Endometrium (tissue), 2 donors: ENCODE results near the gene GAREM2.
"Not testable (repeated sequence)": the region's sequence is repeated elsewhere in the genome, so short reads cannot be mapped to it uniquely, and the experiment has no call there.

Experiments
- FAIRE-seq: peaks from 2 replicates; lab custom pipeline; 2012; peaks lifted over from hg19 to GRCh38; lab: Jason Lieb, UNC
- donor health status: control.
- donor health status: control.

Gene GAREM2

DNA sequence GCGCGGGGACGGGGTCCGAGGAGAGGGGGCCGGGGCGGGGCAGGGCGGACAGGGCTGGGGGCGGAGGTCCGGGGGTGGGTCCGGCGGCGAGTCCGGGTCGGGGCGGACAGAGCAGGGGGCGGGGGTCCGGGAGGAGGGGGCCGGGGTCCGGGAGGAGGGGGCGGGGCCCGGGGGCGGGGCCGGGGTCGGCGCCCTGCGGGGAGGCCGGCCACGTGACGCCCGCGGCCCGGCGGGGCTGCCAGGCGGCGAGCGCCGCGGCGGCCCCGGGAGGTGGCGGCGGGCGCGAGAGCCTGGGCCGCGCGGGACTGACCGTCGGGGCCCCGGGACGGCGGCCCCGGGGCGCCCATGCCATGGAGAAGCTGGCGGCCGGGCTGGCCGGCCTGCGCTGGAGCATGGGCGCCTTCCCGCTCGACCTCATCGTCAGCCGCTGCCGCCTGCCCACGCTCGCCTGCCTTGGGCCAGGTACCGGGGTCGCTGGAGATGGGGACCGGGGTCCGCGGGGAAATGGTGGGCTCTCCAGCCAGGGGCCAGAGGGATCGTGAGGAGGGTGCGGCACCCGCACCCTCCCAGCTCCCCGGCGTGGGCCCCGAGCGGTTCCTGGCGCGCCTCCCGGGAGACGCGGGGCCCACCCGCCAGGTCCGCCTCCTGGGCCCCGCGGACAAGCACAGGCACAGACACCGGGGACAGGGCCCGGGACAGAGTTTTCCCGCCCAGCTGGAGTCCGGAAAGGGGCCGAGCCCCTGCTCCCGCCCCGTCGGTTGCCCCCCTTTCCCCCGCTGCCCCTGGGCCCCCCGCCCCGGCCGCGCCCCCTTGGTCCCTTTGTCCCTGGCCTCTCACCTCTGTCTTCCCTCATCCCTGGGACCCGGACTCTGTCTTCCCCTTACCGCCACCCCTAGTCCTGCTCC, at the start of gene GAREM2:
GAREM2 (plus strand) TSS at position 218 of the 905 bp plus-strand sequence; CDS start at position 351, 133 bp downstream.
- no peak for FAIRE-seq

DNA sequence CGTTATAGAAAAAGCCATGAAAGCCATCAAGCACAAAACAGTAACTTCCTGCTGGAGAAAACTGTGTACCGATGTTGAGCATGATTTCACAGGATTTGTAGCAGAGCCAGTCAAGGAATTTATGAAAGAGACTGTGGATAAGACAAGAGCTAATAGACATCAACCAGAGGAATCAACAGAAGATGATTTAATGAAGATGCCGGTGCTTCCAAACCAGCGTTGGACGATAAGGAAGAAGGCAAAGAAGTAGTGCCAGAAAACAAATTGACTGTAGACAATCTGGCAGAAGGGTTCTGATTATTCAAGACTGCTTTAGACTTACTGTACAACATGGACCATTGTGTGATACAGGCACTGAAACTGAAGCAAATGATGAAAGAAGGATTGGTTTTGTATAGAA, 49.5 kb upstream of the GAREM2 start:
- FAIRE-seq: no peak

DNA sequence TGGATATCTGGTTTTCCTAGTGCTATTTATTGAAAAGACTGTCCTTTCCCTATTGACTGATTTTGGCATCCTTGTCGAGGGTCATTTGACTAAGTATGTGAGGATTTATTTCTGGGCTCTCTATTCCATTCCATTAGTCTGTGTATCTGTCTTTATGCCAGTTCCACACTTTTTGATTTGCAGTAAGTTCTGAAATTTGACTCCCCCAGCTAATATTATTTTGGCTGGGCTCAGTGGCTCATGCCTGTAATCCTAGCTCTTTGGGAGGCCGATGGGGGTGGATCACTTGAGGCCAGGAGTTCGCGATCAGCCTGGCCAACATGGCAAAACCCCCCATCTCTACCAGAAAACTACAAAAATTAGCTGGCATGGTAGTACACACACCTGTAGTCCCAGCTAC, 46.8 kb upstream of the GAREM2 start:
- FAIRE-seq: no peak

DNA sequence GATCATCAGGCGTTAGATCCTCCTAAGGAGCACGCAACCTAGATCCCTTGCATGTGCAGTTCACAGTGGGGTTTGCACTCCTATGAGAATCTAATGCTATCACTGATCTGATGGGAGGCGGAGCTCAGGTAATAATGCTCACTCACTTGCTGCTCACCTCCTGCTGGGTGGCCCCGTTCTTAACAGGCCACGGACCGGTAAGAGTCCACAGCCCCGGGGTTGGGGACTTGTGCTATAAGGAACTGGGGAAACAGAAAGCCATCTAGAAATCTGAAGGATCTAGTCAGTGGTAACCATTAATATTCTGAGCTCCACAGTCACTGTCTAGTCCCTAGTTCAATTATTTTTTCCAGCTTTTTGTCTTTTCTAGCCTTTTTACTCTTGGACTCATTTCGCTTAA, 44.7 kb upstream of the GAREM2 start:
- no peak for FAIRE-seq

DNA sequence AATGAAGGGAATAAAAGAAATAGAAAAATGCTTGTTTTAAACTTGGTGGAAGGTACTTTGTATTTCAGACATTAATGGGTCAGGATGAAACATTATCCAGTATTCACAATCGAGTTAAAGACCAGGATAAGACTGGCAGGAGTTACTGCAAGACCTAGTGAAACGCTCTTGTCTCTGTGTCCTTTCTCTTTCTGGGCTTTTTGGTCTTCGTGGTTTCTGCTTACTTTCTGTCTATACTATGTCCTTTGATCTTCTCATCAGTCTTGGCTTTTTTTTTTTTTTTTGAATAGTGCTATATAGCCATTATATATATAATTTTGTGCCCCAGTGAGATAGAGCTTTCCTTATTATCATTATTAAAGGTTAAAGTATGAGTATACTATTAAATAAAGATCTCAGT, 42.1 kb upstream of the GAREM2 start:
- no peak for FAIRE-seq

DNA sequence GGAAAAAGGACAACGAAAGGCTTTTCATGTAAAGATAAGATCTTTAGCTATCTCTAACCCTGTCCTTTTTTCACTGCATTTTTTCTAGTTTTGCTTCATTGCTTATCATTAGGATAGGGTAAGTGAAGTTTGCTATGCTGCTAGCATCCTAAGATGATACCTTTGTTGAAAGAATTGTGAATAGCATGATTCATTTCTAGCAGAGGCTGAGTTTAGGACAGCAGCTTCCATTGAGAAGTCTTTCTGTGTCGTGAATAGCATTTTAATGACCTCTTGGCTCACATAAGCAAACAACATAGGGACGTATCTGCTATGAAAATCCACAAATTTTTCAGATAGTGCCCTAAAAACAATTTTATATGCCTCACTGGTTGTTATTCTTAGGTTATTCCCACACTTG, 36.4 kb upstream of the GAREM2 start:
- no peak for FAIRE-seq

DNA sequence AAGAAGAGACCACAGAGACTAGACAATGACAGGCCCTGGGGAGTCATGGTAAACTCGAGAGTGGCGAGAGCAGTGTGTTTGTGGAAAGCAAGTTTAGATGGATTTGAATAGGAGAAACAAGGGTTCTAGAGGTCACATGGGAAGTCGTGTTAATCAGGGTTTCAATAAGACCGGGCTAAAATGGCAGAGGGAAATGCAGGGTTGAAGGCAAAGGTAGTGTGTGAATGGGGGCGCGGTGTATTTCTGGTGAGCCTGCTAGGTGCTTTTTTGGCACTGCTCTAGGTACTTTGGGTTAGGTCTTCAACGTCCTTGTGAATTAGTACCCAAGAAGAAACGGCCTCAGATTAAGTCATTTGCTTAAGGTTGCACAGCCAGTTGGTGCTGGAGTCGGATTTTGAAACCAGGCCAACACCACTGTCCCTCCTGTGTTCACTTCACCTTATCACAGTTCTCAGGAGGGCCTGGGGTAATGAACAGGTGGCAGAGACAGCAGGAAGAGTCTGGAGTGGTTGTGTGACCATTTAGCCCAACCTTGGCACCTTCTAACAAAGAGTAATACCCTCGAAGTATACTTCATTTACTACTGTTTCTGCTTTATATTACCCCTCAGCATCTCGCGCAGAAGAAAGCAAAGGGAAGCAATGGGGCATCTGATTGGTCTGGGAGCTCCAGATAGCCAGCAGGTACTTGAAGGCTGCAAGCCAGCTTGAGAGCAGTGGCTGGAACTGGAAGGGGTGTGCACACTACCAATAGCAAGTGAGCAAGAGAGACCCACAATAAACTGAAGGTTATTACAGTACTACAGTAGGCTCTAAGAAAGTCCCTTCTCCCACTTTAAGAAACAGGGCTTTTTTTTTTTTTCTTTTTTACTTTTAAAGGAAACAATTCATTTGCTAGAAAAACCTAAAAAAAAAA, 33.4 kb upstream of the GAREM2 start:
- no peak for FAIRE-seq

DNA sequence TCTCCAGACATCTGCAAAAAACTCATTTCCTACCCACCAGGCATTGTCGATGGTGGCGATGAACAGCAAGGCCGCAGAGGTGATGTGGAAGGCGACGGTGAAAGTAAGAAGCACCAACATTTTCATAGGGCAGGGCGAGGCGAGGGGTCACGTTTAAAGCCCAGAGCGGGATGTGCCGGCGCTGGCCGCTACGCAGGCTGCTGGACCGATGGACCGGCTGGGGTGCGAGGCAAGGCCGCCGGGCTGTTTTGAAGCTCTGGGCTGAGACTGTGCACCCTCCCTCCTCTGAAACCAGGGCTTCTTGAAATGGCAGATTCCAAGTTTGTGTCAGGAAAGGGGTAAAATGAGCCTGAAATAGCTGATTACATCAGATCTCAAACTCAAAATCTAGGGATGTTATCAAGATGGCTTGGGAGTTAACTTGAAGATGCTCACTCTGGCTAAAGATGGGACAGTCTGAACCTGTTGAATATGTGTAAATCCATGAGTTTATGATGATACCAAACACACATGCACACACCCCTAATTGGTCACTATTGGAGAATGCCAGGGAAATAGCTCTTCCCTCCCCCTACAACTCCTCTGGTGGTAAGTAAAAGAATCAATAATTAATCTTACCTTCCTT, 31.6 kb upstream of the GAREM2 start:
- no peak for FAIRE-seq

DNA sequence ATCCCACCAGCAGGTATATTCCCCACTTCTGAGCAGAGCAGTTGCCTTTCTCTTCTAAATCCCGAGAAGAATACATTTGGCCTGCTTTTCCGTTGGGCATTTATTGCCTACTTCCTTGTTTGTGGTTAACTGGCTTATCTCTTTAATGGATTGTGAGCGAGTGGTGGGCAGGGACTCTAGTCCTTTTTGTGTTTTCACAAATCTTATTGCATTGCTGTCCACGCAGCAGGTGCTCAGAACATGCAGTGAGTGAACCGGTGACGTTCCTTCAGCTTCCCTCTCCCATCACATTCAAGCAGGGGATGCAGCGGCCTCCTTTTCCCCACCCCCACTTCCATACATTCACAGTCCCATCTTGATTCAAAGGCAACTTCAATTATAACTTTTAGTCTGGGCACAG, 28.9 kb upstream of the GAREM2 start:
- FAIRE-seq: no peak

DNA sequence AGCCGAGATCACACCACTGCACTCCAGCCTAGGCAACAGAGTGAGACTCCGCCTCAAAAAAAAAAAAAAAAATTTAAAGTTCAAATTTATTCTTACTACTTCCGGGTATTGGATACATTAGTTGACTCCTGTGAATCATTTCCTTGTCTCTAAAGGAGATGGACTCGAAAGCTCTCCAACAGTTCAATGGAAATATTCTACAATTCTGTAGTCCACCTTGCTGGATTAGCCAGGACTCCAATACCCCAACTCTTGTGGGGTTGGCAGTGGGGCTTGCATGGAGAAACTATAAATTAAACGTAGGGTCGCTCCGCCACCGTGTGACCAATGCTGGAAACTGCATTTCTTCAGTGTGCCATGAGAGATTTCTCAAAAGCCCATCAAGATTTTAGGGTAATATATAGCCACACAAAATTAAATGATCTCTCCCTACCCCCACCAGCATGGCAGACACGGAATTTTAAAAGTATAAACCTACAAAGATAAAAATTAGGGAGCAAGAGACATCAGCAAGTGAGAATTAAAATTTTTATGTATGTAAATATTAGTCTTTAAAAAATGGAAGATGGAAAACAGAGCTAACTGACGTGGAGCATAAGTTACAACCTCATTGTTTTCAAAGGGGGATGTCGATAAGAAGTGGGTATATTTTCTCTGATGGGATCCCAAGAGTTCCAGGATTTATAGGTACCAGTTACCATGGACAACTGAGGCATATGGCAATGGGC, 27.8 kb upstream of the GAREM2 start:
- FAIRE-seq: no peak

DNA sequence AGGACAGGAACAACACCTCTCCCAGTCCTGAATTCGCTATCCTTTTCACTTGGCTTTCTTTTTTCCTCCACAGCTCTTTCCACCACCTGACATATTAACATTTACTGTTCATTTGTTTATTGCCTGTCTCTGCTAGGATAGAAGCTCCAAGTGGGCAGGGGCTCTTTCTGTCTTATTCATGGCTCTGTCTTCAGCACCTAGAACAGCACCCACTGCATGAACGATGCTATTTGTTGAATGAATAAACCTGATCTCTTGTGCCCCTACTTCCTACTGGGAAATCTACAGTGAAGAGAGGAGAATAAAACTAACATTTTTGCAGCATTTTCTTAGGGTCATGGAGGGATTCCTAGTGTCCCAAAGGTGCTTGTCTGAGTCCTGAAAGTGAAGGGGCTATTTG, 24.4 kb upstream of the GAREM2 start:
- no peak for FAIRE-seq

DNA sequence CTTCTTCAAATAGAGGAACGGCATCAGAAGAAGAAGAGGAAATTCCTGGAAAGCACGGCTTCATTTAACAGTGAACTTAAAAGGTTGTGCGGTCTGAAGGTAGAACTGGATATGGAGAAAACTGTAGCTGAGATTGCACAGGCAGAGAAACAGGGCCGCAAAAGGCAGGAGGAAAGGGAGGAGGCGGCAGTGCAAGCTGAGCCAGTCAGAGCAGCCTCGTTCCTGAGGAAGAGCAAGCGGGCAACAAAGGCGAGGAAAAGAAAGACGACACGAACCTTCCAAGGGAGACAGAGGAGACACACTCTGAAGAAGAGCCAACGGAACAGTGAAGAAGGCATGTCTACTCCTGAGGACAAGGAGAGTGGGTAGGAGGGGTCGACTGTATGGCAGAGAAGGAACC, 22.6 kb upstream of the GAREM2 start:
- FAIRE-seq: no peak

DNA sequence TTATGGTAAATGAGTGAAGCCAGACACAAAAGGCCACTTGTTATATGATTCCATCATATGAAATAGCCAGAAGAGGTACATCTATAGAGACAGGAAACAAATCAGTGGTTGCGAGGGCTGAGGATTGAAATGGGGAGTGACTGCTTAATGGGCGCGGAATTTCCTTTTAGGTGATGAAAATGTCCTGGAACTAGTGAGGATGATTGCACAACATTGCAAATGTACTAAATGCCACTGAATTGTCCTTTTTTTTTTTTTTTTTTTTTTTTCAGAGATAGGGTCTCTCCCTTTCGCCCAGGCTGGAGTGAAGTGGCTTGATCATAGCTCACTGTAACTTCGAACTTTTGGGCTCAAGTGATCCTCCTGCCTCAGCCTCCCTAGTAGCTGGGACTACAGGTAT, 15.3 kb upstream of the GAREM2 start:
- no peak for FAIRE-seq

DNA sequence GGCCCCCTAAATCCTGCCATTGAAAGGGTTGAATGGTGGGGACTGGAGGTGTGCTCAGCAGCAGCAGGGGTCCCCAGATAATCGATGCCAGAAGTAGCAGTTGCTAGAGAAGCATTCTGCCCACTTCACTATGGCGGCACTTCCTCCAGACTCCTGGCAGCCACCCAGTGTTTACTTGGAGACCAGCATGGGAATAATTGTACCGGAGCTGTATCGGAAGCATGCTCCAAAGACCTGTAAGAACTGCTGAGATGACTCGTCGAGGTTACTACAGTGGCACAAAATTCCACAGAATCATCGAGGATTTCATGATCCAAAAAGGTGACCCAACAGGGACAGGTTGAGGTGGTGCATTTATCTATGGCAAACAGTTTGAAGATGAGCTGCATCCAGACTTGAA, 11.0 kb upstream of the GAREM2 start:
- FAIRE-seq: no peak

DNA sequence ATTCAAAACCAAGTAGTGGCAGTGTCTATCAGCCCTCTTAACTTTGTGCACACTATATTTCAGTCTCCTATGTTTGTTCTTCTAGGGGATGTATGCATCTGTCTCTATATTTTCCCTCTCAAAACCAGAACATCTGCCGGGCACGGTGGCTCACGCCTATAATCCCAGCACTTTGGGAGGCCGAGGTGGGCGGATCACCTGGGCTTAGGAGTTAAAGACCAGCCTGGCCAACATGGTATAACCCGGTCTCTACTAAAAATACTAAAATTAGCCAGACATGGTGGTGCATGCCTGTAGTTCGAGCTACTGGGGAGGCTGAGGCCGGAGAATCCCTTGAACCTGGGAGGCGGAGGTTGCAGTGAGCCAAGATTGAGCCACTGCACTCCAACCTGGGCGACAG, 9.9 kb upstream of the GAREM2 start:
- no peak for FAIRE-seq

DNA sequence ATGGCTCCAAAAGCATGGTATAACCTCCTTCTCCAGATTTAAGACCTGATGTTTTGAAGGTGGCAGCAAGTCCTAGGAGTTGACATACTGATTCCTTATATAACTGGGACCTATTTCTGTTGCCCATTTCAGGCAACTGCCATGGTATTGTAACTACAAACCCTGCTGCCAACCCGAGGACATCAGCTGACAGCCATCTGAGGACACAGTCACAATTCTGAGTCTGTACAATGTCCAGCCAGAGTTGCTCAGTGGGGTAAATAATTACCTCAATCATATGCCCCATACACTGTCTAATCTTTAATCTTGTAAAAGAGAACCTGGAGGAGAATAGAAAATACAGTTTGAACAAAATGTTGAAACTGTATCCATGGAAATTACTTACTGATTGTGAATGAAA, 8.7 kb upstream of the GAREM2 start:
- FAIRE-seq: no peak

DNA sequence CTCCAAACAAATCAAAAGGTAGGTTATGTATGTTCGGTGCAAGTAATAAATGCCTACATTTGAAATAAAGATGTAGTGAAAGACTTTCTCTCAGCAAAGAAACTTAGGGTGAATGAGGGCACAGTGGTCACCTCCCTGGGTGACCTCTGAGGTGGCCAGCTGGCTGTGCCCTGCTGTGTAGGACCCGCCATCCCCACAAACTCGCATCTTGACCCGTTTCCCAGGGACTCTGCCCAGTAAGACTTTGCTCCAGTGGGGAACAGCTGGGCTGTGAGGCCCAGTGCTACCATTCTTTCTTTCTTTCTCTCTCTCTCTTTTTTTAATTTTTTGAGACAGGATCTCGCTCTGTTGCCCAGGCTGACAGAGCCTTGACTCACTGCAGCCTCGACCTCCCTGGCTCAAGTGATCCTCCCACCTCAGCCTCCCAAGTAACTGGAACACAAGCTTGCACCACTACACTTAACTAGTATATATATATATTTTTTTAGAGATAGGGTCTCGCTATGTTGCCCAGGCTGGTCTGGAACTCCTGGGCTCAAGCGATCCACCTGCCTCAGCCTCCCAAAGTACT, 8.2 kb upstream of the GAREM2 start:
- no peak for FAIRE-seq

DNA sequence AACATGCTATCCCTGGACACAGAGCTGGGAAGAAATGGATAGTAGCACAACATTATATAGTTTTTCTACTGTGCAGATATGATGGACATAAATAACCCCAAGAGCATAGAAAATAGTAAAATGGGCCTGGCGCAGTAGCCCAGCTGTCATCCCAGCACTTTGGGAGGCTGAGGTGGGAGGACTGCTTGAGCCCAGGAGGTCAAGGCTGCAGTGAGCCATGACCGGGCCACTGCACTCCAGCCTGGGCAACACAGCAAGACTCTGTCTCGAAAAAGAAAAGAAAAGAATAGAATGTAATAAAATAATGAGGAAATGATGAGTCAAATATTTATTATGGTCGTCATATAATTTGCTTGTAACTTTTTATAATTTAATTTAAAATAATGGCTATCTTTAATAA, 7.5 kb upstream of the GAREM2 start:
- no peak for FAIRE-seq

DNA sequence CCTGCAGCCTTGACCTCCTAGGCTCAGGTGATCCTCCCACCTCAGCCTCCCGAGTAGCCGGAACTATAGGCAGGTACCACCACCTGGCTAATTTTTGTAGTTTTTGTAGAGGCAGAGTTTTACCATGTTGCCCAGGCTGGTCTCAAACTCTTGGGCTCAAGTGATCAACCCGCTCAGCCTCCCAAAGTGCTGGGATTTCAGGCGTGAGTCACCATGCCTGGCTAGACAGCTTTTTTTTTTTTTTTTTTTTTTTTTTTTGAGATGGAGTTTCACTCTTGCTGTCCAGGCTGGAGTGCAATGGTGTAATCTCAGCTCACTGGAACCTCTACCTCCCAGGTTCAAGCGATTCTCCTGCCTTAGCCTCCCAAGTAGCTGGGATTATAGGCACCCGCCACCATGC, 6.3 kb upstream of the GAREM2 start:
- FAIRE-seq: not testable (repeated sequence)

DNA sequence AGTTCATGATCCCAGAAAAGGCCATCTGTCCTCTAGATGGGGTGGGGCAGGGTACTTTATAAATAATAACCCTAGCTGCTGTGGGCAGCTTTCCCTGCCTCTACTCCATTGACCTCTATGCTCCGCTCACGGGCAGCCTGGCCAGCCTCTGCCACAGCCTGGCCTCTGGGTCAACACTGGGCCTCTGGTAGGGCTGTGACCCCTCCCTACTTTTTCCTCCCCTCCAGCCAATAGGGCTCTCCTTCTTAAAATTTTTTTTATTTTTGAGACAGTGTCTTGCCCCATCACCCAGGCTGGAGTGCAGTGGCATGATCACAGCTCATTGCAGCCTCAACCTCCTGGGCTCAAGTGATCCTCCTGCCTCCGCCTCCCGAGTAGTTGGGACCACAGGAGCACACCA, 4.1 kb upstream of the GAREM2 start:
- no peak for FAIRE-seq

DNA sequence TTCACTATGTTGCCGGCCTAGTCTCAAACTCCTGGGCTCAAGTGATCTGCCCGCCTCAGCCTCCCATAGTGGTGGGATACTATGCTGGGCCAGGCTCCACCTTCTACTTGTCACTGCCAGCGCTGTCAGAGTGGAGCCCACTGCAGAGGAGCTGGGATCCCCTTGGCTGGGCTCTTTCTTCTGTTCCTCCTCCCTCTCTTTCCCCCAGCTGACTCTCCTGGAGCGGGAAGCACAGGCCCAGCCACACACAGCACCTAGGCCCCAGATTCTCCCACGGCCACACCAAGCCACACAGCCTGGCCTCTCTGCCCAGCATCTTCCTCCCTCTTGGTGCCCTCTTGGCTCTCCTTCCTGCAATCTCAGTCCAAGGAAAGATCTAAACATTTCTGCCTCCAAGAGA, 3.7 kb upstream of the GAREM2 start:
- FAIRE-seq: no peak
